Fibroblast of skin of left biceps (primary cell): ENCODE results near the gene COG3.

Experiments
- DNase-seq, 2 experiments: peaks; one replicate each; pipeline ENCODE4 v3.0.0-alpha.2; 2013; ENCODE audit warnings: low read depth in 2 of 2

COG3 gene

GRCh38 chr13:45503658-45504057 is 38.9 kb downstream of the COG3 start:
- DNase-seq: no peak

- DNase-seq: no peak
Measured at GRCh38 chr13:45506811-45507210, 42.1 kb downstream of the COG3 start.

DNA sequence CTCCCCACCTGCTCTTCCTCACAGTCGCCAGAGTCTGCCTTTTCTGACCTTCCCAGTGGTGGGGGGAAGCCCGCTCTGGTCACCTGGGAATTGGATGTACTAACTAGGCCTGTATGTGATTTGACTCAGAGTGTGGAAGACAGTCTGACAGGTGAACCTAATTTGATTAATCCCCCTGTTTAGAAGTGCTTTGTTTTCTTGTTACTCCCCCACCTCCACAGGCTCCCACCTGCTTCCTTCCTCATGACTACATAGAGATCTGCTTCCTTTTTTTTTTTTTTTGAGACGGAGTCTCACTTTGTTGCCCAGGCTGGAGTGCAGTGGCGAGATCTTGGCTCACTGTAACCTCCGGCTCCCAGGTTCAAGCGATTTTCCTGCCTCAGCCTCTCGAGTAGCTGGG is 44.0 kb downstream of the COG3 start:
- no peak for DNase-seq

DNA sequence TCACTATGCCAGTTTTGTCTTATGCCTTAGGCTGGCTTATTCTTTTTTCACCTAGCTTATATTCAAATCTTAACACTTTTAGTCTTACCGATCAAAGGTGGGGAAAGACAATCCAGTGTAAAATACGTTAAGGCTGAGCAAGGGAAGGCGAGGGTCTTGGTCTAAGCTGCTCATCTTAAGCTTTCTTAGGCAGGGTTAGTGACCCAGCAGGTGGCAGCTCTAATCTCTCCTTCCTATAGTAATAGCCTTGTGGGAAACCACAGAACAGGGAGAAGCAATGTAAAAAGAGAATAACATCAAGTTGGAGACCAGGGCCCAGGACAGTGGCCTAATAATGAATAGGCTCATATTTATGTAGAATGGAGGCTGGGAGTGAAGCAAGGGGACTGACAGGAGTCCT is 45.9 kb downstream of the COG3 start:
- DNase-seq: no peak

DNA sequence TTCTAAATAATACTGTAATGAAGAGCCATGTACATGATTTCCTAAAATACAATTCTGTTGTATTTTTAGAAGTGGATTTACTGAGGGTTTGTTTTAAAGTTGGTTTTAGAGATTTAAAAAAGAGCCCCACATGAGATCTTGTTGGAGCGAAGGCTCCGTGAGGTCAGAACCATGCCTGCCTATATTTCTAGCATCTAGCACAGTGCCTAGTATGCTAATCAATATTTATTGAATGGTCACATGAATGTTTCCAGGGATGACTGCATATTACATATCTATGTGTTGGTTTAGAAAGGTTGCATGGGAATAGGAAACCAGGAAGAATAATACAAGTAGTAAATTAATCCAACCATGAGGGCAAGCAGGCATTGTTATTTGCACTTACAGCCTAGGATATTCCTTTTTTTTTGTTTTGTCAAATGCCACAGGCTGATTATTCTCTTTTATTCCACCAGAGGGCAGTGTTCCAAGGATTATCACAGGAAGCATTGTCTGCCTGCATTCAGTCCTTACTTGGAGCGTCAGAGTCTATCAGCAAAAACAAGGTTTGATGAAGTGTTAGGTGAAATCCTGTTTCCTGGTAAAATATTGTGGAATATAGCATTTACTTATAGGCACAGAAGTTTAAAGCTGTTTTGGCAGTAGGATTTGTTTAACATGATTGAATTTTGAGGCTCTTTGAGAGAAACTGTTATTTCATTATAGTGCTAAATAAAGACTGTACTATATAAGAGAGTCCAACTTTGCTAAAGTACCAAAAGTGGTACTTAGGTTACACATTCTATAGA is 46.8 kb downstream of the COG3 start:
- DNase-seq: peak; percentile 32 to 39

GRCh38 chr13:45512098-45512496 is 47.4 kb downstream of the COG3 start:
- DNase-seq: no peak

DNA sequence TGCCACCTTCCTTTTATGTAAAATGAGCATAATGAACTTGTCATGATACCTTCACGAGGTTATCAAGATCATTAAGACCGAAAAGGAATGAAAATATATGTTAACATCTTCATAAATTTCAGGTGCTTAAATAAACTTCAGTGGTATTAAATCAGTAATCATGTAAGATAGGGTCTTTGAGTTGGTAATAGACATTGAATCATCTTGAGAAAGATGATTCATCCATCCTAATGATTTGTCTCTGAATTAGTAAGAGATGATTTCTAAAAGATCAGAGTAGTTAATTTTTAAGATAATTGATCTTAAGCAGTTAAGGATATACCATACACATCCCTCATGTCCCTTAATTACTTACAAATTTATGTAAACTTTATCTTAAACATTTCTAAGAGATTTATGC is 52.0 kb downstream of the COG3 start:
- DNase-seq: no peak

- no peak for DNase-seq
Measured at GRCh38 chr13:45518525-45519245, 53.9 kb downstream of the COG3 start.

DNA sequence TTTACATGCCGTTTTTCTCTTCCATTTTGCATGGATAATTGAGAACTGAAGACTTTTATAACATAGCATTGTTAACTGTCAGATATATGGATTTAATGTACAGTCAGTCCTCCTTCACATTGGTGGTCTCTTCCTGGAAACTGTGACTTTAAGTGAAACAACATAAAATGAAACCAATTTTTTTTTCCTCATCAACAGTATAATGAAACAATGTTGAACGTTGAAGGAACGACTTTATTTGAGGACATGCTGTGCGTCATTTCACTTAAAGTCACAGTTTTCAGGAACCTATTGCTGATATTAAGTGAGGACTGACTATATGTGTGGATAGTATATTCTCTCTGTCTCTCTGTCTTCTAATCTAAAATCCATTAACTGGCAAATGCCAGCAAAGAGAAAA is 54.8 kb downstream of the COG3 start:
- DNase-seq: no peak

DNA sequence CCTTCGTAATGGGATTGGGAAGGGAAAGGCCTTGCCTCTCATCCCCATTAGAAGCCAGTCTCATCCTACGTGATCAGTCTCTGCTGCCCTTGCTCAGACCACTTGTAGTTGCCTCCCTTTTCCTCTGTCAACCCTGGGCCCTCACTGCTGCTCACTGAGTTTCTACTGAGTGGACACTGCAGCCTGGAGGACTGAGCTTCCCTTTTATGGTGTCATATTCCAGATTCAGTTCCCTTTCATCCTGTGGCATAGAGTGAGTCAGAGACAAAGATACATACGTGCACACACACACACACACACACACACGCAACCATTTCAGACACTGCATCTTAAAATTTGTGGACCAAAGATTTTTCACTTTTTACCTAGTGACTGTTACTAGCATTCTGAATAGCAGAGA is 56.6 kb downstream of the COG3 start:
- DNase-seq: no peak

GRCh38 chr13:45522571-45522970 is 57.8 kb downstream of the COG3 start:
- DNase-seq: no peak

GRCh38 chr13:45527699-45528462 is 63.1 kb downstream of the COG3 start:
- no peak for DNase-seq

DNA sequence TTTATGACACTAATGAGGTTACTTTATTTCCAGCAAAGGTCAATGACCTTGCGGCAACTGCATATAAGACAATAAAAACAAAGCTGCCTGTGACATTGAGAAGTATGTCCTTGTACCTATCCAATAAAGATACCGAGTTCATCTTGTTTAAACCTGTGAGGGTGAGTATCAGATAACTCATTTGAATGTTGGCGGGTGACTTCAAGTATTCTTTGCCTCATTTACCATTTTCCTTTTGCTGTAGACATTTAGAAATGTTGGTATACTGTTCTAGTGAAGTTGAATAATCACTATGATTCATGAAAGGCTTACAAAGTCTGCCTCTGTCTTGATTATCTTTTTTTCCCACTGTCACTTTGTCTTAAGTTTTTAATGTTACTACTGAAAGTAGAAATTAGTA is 65.0 kb downstream of the COG3 start:
- no peak for DNase-seq

GRCh38 chr13:45534604-45535003 is 69.9 kb downstream of the COG3 start:
- DNase-seq: no peak

- no peak for DNase-seq
Measured at GRCh38 chr13:45536224-45536623, 71.5 kb downstream of the COG3 start.

- DNase-seq: peak in 1 of 2 experiments; percentile 19
Measured at GRCh38 chr13:45537516-45537915, 72.8 kb downstream of the COG3 start.

DNA sequence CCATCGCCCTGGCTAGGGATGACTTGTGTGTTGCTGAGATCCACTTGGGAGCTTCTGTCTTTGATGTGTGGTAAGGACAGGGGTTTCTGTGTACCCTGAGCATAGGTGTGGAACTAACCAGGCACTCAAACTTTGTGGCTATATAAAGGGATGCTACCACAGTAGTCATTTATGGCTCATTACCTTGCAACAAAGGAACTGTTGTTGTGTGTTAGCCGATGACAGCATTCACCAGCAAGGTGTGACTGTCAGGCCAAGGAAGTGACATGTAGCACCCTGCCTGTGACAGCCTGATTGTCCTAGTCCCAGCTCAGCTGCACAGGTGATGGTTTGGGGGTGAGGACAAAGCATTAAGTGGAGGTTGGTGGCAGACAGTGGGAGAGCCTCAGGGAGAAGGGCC is 73.6 kb downstream of the COG3 start:
- no peak for DNase-seq

DNA sequence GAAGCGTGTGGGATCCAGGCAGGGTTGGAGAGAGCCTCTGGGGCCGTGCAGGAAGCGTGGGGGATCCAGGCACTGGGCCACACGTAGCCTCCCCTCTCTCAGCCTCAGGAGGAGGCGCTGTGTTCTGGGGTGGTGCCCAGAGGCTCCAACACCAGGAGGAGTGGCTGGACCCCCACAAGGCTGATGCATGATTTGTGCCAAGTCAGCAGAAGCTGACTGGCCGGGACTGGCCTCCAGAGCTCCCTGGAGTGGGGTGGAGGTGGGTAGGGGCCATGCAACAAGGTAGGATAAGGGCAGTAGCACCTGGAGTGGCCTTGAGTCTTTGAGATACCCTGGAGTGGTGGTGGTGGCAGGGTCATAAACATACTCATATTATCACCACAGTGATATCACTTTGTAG is 75.5 kb downstream of the COG3 start:
- DNase-seq: no peak

DNA sequence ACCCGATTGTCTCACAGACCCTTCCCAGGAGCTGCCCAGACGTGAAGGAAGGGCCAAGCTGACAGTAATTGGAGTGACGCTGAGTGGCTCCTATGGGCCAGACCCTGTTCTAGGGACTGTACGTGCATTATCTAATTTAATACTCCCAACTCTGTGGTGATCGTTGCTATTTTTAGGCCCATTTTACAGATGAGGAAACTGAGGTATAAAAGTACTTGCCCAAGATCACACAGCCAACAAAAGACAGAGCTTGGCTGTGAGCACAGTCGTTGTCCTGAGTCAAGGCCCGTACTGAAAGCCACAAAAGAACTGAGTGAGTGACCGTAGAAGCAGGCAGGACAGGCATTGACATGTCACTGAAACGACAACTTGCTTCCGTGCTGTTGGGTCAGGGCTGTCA is 76.1 kb downstream of the COG3 start:
- DNase-seq: no peak

DNA sequence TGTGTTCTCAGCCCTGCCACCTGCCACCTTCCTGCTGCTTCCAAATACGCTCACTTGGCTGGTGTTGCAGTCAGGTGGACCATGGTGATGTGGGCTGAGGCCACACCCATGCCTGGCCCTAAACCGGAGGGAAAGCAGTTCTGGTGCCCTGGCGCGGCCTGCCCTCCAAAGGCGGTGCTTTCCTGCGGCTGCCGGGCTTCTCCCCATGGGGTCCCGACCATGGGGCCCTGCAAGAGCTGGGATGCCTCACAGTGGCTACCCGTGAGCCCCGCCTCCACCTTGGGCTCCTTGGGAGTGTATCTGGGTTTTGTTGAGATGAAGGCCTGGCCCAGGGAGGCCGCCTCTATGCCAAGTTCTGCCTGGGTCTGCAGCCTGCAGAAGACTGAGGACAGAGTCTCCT is 77.1 kb downstream of the COG3 start:
- no peak for DNase-seq

- DNase-seq: no peak
Measured at GRCh38 chr13:45542391-45542790, 77.7 kb downstream of the COG3 start.

- no peak for DNase-seq
Measured at GRCh38 chr13:45542878-45543277, 78.1 kb downstream of the COG3 start.

GRCh38 chr13:45544520-45544919 is 79.8 kb downstream of the COG3 start:
- DNase-seq: no peak
